ENCODE measurements around the gene PDK3. TPM values are rescaled to one million over a fixed set of nuclear protein-coding genes. Genes with fewer than 3 reads are reported as not detected.

Gene PDK3
- polyA plus RNA-seq, 1 of the 3 experiments (the other 2 are of a cell fraction): 2.5 TPM

DNA sequence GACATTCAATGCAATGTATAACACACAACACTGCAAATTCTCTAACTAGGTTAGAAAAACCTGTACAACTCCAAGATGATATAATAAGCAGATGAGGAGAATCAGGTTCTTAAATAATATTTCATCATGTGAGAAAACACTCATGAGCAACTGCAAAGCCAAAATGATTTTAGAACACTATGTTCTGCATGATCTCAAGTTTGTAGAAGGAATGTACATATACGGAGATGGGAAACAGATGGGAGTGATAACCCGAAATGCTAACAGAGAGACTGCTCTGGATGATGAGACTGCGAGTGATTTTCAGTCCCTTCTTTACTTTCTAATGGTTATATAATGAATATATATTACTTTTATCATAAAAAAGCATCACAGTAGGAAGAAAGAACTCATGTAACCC lies 101.2 kb downstream of the PDK3 start:
- no peaks in the 10 kb centered on the region for H3K36me3 ChIP-seq (replicated peaks in 1 of 2; ENCODE audit: control insufficient read depth in 1 of 2, insufficient read depth in 2 of 2, low read length in 1 of 2)
- H3K9me2 ChIP-seq: no peaks in the 10 kb centered on the region
- H3K79me2 ChIP-seq (ENCODE audit: insufficient read depth): no peaks in the 10 kb centered on the region
- H3K27me3 ChIP-seq (ENCODE audit: insufficient read depth): no peaks in the 10 kb centered on the region; the same call in 1 of the 2 replicates
- CTCF ChIA-PET: no interaction called here
- no peaks in the 10 kb centered on the region for H4K20me1 ChIP-seq (ENCODE audit: insufficient read depth)
- H3K9me3 ChIP-seq: no peaks in the 10 kb centered on the region
- no peaks in the 10 kb centered on the region for H3F3A ChIP-seq (replicated peaks; ENCODE audit: insufficient read depth)
- H2AFZ ChIP-seq (ENCODE audit: low read depth): no peak overlapping the region
- TF ChIP-seq FOXM1 (IDR thresholded peaks at IDR 0.05; ENCODE audit: low read depth) (no peak), CHD2 (IDR thresholded peaks at IDR 0.05; ENCODE audit: low read length, partially characterized antibody) (no peak), GATA2 (CRISPR knock-in tag; IDR thresholded peaks at IDR 0.05) (no peak), SMC3 (IDR thresholded peaks at IDR 0.05; ENCODE audit: low read depth, low read length) (no peak), GABPA (IDR thresholded peaks at IDR 0.05; ENCODE audit: low read depth) (no peak), FOXJ3 (CRISPR knock-in tag; IDR thresholded peaks at IDR 0.05) (no peak), RAD21 (IDR thresholded peaks at IDR 0.05; ENCODE audit: low read length) (no peak), TCF12 (IDR thresholded peaks at IDR 0.05) (no peak), REST (IDR thresholded peaks at IDR 0.05; ENCODE audit: low read depth, low read length) (no peak), RFX5 (IDR thresholded peaks at IDR 0.05; ENCODE audit: low read length) (no peak), PBX3 (IDR thresholded peaks at IDR 0.05) (no peak), YY1 (IDR thresholded peaks at IDR 0.05; ENCODE audit: low read depth) (no peak), SIN3A (IDR thresholded peaks at IDR 0.05; ENCODE audit: borderline replicate concordance, low read depth, low read length) (no peak), EP300 (IDR thresholded peaks at IDR 0.05; ENCODE audit: borderline replicate concordance in 1 of 2, low read depth in 1 of 2, low read length in 1 of 2) (no peak)
- TF ChIP-seq, protein P1, sequence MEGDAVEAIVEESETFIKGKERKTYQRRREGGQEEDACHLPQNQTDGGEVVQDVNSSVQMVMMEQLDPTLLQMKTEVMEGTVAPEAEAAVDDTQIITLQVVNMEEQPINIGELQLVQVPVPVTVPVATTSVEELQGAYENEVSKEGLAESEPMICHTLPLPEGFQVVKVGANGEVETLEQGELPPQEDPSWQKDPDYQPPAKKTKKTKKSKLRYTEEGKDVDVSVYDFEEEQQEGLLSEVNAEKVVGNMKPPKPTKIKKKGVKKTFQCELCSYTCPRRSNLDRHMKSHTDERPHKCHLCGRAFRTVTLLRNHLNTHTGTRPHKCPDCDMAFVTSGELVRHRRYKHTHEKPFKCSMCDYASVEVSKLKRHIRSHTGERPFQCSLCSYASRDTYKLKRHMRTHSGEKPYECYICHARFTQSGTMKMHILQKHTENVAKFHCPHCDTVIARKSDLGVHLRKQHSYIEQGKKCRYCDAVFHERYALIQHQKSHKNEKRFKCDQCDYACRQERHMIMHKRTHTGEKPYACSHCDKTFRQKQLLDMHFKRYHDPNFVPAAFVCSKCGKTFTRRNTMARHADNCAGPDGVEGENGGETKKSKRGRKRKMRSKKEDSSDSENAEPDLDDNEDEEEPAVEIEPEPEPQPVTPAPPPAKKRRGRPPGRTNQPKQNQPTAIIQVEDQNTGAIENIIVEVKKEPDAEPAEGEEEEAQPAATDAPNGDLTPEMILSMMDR (IDR thresholded peaks at IDR 0.05): no peak
- H3K4me2 ChIP-seq: no peak overlapping the region
- no peak overlapping the region for H3K4me3 ChIP-seq (ENCODE audit: low read depth in 2 of 2, low read length in 1 of 2)
- no peak overlapping the region for H3K27ac ChIP-seq (ENCODE audit: low read depth in 2 of 2, low read length in 1 of 2)
- POLR2A ChIA-PET: no interaction called here
- H3K9ac ChIP-seq: no peak overlapping the region
- DNase-seq: no peak
- H3K4me1 ChIP-seq (ENCODE audit: control insufficient read depth in 1 of 2, insufficient read depth in 2 of 2, low read depth in 1 of 2, low read length in 1 of 2): no peaks in the 10 kb centered on the region
- WGBS (ENCODE audit: low lambda C conversion rate): 50% methylated on average over 3 of the region's 3 CpGs

Data from SK-N-SH (cell line).